Measurements from ENCODE around the gene SLC51B.
"Not testable (repeated sequence)": the region's sequence is repeated elsewhere in the genome, so short reads cannot be mapped to it uniquely, and the experiment has no call there.

SLC51B gene

GRCh38 chr15:65085990-65086679 lies 40.9 kb downstream of the SLC51B start:
- peak; percentile 46 for DNase-seq

- DNase-seq: no peak
These were observed 41.5 kb downstream of the SLC51B start for GRCh38 chr15:65086680-65087111.

- DNase-seq: no peak
These were observed 42.2 kb downstream of the SLC51B start for GRCh38 chr15:65087411-65087810.

GRCh38 chr15:65087873-65088642 lies 42.9 kb downstream of the SLC51B start:
- no peak for DNase-seq

- no peak for DNase-seq
These were observed 43.4 kb downstream of the SLC51B start for GRCh38 chr15:65088643-65089021.

- DNase-seq: no peak
These were observed 44.1 kb downstream of the SLC51B start for GRCh38 chr15:65089206-65089824.

GRCh38 chr15:65091946-65092770 lies 47.0 kb downstream of the SLC51B start:
- DNase-seq: no peak

DNA sequence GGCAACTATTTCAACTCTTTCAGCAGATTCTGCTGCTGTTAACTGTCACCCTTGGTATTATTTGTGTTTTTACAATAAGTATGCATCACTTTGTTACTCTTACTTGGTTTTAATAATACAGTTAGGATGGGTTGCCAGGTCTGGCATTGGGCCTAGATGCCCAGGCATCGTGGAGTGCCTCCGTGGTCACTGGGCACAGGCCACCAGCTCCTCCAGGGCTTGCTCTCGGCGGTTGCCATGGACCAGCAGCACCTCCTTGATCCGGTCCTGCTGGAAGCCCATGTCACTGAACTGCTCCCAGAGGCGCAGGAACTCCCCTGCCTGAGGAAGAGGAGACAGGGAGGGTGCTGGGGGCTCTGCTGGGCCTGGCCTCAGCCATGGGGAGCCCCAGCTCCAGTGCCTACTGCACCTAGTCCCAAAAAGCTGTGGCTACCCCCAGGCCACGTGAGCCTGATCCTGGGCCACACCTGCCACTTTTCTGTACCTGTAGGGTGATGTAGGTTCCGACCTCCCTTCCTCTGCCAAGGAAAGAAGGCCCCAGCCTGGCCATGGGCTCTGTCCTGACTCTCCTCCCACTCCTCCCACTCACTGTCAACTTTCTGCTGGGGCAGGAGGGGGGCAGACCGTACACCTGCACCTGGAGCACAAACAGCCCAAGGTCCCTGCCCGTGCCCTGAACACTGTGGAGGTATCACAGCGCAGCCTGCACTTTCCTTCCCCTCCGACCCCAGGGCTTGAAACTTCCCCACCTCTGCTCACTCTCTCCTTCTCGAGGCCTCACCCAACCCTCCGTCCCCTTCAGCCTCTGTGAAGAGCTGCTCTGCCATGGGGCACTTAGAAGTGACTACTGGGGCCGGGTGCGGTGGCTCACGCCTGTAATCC lies 48.0 kb downstream of the SLC51B start:
- DNase-seq: no peak

GRCh38 chr15:65093793-65094170 lies 48.6 kb downstream of the SLC51B start:
- DNase-seq: not testable (repeated sequence)

GRCh38 chr15:65094294-65094995 lies 49.3 kb downstream of the SLC51B start:
- no peak for DNase-seq

- DNase-seq: no peak
These were observed 50.0 kb downstream of the SLC51B start for GRCh38 chr15:65095011-65095746.

DNA sequence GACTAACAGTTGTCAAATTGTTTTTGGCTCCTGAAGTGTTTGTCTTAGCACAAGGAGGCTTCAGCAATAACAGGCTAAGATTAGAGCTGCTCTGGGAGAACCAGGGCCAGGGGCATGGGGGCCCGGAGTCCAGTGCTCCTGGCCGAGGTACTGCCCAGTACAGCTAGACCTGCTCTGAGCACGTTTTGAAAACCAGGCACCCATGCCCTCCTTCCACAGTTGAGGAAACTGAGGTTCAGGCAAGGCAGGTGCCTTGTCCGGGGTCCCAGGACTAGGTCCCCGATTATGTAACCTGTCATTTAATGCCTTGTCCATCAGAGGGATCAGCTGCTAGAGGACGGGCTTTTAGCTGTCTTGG lies 50.5 kb downstream of the SLC51B start:
- DNase-seq: no peak

DNA sequence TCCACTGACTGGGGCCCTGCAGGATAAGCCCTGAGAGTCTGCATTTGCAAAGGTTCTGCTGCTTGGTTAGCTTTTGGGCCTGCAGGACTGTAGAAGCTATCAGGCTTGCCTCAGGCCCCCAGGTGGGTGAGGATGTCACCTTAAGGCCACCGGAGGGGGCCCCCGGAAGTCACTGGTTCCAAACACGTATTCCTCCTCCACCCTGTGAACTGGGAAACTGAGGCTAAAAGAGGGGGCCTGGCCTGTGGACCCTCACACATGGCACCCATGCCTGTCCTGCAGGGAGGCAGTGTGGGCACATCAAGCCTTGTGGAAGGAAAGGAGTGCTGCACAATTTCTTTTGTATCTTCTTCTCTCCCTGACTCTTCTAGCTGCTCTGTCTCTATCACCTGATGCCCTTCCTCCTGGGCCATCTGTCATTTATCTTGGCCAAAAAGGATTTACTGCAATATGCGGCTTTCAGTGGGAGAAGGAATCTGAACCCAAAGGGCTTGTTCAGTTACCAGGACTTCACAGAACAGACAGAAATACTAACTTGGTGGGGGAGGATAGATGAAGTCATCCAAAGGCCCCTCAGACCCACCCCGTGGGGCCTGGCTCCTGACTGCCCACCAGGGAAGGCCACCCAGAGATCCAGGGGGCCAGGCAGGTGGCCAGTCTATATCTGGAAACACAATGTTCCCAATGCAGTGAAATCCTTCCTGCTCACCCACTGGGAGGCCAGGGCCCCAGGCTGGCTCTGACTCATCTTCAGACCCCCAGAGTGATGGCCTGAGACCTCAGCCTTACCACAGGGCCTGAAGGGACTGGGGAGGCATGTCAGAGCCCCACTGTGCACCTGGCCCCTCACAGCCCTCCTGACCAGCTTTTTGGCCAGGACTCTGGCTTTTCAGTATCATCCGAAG lies 51.5 kb downstream of the SLC51B start:
- DNase-seq: no peak

DNA sequence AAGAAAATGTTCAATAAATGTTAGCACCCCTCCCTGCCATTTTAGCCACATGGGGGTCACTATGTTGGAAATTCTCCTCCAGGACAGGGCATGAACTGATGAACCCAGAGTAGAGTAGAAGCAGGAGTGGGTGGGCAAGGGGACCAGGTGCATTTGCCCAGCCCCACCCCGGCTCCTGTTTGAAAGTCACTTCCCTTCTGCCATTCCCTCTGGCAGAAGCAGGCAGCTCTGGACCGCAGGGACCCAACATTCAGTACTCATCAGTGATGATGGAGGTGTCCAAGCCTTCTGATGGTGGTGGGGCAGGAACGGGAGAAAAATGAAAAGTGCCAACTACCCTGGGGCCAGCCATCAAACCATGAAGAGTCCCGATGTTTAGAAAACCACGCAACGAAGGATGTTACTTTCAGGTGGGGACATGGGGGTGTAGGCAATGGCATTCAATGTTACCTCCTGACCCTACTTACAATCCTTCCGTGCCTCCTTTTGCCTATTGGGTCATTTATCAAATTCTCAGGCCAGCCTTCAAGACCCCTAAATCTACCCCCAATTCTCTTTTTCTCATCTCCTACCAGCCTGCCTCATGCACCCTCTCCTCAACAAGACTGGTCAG lies 52.6 kb downstream of the SLC51B start:
- DNase-seq: no peak

DNA sequence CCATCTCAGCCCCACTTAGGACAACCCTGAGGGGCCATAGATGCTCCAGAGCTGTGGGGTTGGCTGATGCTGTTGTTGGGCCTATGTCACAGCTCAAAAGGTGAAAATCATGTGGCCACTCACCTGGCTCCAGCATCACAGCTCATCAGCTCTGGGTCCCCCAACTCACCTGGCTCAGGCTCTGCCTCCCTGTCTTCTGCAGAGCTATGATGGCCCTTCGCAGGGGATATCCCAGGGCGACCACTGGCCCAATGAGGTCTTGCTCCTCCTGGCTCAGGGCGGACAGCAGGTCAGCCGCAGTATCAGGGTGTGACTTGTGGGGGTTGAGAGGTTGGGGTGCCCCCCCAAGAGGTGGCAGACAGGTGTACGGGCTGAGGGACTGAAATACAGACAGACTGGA lies 54.1 kb downstream of the SLC51B start:
- no peak for DNase-seq

DNA sequence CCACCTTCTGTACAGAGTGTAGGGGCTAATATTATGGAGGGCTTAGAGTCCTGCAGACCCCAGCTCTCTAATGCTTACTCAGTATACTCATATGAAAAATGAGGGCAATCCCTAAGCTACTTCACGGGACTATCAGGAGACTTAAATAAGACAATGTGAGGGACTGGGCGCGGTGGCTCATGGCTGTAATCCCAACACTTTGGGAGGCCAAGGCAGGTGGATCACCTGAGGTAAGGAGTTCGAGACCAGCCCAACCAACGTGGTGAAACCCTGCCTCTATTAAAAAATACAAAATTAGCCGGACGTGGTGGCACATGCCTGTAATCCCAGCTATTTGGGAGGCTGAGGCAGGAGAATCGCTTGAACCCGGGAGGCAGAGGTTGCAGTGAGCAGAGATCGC lies 54.6 kb downstream of the SLC51B start:
- DNase-seq: not testable (repeated sequence)

GRCh38 chr15:65100442-65100841 lies 55.3 kb downstream of the SLC51B start:
- no peak for DNase-seq

- peak; percentile 64 for DNase-seq
These were observed 56.3 kb downstream of the SLC51B start for GRCh38 chr15:65101411-65101890.

Measured in OCI-M1 (cell line).